Stimulated activated CD8-positive, alpha-beta memory T cell treated with anti-CD3 and anti-CD28 coated beads, Interleukin-15, amount 100 ng/mL, for 24 hours (primary cell): Measurements from ENCODE around the gene LSM4.

Experiments
- DNase-seq: peaks from one replicate; pipeline ENCODE4 v3.0.0-alpha.2; 2020; ENCODE audit warnings: low read depth

Gene LSM4

DNA sequence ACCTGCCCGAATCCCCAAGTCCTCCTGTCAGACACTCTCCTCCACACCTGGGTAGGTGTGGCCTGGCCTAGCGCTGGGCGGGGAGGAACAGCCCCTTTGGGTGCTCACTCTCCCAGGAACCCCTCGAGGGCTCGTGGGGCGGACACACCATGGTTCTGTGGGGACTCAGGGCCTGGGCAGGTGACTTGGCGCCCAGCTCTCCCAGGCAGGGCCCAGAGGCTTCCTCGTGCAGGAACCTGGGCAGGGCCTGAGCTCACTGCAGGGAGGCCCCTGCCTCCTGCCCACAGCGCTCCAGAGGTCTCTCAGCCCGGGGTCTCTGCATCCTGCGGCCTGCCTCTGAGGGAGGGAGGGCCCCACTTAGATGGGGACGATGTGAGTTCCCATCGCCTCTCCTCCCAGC lies 11.9 kb downstream of the LSM4 start:
- no peak for DNase-seq

DNA sequence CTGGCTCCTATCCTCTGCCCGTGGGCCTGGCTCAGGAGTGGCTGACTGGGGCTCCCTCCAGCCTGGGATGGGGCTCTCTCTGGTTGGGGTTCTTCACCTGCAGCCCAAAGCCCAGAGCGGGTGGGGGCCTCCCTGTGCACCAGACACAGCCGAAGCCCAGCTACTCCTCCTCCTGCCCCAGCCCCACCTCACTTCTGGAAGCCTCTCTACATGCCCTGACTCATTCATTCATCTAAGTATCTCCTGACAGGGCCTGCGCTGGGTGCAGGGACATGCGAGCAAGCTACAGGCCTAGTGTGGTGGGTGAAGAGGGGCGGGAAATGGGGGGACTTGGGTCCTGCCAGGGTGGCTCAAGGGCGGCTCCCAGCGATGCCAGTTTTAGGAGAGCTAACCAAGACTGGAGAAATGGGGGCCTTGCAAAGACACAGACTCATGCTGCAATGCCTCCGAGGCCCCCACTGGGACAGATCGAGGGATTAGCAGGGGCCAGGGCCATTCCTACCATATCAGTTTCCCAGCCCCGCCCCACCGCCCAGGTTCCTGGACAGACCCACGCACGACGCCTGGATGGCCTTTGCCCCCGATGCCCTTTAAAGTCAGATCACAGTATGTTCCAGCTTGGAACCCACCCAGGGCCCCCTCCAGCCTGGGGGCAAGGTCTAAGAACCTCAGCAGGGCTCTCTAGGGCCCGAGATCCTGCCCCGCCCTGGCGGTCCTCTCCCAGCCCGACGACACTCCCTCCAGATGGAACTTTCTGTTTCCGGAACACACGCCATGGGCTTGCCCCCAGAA lies 12.6 kb downstream of the LSM4 start:
- DNase-seq: no peak

DNA sequence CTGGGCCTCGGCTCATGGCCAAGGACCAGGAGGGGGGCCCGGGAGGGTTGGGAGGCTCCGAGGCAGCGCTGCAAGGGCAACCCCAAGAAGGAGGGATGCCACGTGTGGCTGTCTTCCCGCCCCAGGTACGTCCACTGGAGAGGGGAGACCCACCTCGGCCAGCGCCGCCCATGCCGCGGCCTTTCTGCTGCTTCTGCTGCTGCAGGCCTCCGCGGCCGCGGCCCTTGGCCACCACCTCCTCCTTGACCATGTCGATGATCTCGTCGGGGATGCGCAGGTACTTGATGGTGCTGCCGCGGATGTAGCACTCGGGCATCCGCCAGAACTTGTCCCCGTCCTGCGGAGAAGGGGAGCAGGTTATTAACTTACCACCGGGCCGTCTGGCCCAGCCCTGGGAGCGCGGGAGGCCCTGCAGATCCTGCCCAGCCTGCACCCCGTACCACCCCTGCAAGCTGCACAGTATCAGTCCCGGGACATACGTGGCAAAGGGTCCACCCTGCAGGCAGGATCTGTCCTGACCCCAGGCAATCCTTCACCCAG lies 13.3 kb downstream of the LSM4 start:
- DNase-seq: no peak

DNA sequence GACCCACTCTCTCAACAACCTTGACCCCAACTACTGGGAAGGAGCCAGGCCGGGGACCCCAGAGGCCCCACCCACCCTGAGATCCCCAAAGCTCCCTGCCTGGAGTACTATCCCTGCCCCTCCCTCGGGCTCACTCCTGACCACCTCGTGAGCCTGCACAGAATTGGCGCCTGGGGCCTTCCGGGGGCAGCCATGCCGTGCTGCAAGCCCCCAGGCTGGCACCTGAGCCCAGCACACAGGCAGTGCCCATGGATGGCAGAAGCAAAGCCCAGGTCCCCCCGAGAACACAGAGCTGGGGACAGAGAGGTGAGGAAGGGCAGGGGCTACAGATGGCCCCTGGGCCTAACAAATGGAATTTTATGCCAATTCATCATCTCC lies 13.9 kb downstream of the LSM4 start:
- no peak for DNase-seq

DNA sequence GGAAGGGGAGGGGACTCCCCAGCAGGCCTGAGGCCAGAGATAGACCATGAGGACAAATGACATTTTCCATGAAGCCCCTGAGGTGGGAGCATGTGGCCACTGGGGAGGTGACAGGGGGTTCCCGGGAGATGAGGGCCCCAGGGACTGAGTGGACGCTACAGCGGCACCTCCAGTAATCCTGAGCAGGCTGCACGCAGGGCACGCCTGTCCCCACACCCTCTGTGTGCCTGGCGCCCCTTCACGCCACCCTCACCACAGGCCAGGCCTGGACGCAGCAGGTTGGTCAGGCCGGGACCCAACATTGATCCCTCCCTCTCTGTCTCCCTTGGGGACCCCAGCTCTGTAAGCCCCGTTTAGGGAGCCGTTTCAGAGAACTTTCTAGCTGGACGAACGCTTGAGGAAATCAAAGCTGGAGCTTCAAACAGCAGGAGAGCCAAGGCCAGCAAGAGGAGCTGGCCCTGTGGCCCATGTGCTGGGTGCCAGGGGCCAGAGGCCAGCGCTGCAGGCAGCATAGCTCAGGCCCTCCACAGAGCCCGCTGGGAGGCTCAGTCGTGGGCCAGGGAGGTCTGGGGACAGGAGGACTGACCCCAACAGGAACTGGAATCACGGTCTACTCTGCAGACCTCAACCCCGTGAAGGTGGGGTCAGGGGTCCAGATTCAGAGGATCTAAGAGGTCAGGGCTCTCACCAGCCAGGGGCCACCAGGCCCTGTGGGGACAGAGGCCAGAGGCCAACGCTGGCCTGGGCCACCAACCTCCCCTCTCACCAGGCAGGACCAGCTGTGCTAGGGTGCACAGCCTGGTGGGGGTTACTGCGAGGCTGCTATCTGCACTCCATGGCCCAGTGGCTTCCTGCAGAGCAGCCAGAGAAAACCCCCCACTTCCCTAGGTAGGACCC lies 14.6 kb downstream of the LSM4 start:
- DNase-seq: no peak

DNA sequence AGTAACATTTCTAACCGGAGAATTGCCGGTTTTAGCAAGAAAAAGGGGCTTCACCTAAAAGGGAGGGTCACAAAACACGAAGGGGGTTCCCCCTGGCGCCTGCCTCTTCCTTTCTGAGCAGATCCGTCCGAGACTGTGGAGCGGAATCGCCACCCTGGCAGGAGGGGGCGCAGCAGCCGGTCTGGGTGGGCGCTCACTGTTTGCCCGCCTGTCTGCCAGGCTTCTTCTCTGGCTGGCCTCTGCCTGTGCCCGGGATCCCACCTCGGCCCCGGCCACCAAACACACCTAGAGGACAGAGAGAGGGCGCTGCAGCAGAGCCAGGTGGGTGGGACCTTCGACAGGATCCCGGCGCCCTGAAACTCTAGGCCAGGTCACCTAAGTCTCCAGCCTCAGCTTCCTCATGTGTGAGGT lies 15.6 kb downstream of the LSM4 start:
- no peak for DNase-seq

DNA sequence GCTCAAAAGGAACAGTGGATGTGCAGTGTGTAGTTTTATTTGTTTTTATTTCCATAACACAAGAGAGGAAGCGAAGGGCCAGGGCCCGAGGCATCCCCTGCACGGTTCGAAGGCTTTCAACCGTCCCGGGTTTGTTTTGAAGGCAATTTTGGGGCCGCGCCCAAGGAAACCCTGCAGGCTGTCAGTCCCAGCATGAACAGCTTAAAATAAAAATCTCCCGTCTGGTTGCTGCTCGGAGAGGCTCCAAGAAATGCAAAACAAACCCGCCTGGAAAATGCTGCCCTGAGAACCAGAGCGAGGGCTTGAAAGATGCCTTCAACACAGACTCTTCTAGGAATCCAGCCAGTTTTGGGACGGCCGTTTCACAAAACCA lies 16.0 kb downstream of the LSM4 start:
- no peak for DNase-seq

DNA sequence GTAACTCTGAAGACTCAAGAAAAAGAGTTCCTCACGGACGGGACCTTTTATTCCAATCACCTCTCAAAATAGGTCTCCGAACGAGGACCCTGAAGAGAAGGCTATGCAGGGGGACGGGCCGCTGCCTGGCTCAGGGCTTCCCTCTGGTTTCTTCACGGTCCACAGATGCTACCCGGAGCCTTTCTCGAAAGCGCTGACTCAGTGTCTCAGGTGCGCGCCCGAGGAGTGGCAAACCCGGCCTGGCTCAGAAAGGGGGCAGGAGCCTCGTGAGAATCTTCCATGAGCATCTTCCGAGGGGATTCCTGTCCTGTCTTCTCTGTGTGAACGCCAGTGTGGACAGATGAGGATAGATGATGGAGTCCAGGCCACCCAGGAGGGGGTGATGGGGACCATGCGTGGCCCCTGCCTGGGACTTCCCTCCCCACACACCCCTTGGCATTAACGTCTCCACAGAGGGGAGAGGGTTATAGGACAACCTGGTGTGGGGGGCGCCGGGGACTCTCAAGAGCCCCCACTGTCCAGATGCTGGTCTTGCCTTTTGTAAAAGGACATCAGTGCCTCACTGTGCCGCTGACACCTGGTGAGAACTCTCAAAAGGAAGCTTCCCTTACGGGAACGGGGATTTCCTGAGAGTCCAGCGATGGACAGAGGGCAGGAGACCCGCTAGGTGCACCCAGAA lies 16.5 kb downstream of the LSM4 start:
- no peak for DNase-seq

DNA sequence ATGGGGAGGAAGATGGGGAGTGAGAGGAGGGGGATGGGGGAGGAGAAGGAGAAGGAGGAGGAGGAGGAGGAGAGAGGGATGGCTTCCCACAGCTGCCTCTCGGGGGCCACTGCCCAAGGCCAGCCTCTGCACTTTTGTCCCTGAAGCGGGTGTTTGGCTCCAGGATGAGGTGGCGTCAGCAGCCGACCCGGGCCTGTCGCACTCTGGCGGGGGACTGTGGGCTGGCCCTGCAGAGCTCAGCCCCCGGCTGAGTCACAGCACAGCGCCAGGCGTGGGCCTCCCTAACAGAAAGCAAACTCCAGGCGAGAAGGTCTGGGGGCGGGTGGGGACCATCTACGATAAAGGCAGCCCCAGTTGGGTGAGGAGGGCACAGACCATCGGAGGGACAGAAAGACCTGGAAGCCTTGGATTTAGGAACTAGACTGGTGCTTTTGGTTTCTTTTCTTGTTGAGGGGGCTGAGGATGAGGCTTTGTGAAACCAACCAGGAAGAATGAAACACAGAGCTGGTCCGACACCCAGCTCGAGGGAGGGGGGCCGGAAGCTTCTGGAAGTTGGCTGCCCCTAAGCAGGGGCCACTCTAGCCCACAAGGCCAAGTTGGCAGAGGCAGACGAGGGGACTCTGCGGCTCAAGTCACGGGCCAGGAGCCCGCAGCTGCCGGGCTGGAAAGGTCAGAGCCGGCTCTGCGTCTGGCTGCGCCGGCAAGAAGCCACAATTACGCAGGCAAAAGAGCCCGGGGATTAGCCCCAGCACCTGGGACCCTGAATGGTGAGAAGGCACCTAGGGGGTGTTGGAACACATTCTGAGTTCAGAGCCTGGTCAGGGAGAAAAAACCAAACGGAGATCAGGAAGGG lies 18.2 kb downstream of the LSM4 start:
- DNase-seq: no peak

DNA sequence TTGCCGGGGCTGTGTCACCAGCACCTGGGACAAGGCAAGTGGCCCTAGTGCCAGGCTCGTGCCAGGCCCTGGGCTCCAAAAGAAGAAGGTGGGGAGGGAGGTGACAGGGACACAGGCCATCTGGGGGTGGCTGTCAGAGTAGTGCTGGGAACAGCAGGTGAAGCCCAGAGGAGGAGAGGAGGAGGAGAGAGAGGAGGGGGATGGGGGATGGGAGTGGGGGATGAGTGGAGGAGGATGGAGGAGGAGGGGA lies 18.7 kb downstream of the LSM4 start:
- DNase-seq: no peak

DNA sequence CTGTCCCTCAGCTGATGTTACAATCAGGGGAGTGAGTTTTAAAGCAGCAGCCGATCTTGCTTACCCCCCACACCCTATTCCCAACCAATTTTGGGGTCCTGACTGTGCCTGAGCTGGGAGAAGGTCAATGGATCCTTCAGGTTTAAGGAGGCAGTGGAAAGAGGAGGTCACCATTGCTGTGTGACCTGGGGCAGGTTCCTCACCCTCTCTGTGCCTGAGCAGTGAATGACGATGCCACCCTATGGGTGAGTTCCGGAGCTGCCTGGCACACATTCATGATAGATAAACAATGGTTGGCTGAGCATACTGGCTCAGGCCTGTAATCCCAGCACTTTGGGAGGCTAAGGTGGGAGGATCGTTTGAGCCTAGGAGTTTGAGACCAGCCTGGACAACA lies 21.2 kb downstream of the LSM4 start:
- no peak for DNase-seq

DNA sequence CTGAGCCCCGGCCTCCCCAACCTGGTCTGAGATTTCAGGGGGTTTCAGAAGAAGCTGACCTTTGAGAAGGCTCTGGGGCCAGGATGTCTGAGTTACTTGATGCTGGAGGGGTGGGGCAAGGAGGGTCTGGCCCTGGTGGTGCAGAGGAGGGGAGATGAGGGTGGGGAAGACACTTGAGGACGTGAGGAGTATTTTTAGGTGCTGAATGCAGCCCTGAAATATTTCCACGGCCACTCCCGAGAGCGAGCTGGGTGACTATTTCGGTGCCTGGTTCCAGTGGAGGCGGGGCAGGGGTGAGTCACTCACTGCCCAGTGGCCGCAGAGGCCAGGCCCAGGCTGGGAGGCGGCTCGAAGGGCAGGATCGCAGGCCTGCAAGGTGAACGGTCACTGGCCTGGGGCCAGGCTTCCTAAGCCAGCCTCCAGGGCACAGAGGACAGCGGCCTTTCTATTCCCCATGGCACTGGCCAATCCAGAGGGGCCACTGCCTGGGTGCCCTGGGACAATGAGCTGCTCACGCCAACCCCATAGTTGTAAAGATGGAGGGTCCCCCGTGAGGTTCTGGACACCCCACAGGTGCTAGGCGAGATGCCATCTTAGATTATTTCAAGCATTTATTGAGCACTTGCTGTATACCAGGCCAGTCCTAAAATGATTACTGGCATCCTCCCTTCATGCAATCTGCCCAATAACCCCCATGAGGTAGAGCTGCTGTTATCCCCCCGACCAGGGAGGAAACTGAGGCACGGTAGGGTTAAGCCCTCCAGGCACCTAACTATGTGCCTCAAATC lies 21.8 kb downstream of the LSM4 start:
- no peak for DNase-seq

DNA sequence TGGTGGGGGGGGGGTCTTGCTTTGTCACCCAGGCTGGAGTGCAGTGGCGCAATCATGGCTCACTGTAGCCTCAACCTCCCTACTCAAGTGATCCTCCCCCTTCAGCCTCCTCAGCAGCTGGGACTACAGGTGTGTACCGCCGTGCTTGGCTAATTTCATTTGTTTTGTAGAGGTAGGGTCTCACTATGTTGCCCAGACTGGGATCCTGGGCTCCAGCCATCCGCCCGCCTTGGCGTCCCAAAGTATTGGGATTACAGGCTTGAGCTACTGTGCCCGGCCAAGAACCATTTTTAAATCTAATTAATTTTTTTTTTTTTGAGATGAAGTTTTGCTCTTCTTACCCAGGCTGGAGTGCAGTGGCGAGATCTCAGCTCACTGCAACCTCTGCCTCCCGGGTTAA lies 23.2 kb downstream of the LSM4 start:
- no peak for DNase-seq

DNA sequence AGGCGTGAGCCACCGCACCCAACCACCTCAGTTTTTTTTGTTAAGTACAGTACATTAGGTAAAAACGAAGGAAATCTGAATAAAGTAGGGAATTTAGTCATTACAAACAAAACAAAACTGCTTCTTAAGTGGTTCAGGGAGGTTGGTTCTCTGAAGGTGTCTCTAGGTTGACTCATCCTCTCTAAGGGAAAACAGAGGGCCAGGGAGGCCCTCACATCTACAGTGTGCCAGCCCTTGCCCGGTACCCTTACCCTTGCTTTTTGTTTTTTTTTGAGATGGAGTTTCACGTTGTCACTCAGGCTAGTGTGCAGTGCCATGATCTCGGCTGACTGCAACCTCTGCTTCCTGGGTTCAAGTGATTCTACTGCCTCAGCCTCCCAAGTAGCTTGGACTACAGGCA lies 24.3 kb downstream of the LSM4 start:
- no peak for DNase-seq

DNA sequence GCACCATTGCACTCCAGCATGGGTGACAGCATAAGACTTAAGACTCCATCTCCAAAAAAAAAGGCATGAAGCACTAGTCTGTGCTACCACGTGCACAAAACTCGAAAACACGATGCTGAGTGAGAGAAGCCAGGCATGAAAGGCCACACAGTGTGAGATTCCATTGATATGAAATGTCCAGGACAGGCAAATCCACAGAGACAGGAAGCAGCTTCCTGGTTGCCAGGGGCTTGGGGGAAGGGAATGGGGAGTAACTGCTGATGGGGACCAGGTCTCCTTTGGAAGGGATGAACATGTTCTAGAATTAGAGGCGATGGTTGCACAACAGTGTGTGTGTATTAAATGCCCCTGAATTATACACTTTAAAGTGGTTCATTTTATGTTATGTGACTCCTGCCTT lies 25.6 kb downstream of the LSM4 start:
- DNase-seq: no peak

DNA sequence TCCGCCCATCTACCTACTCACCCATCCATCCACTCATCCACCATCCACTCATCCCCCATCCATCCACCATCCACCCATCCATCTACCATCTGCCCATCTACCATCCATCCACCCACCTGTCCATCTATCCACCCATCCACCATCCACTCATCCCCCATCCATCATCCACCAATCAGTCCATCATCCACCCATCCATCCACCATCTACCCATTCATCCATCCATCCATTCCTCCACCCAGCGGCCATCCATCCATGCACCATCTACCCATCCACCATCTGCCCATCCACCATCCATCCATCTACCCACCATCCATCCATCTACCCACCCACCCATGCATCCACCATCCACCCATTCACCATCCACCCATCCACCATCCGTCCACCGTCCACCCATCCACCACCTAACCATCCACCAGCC lies 27.8 kb downstream of the LSM4 start:
- DNase-seq: no peak

DNA sequence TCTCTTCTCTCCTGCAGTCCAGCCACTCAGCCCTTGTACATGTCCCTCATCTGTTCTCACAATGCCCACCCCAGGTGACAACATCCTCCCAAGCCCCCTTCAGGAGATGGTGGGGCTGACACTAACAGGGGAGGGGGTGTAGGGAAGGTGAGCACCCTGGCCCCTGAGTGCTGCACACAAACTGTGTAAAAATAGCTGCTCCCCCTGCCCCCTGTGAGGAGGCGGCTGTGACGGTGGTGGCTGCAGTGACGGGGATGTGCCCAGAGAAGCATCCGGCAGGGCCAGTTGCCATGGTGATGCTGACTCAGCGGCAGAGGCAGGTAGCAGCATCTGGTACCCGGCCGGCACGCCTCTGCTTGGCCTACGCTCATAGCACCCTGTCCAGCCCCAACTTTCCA lies 28.4 kb downstream of the LSM4 start:
- peak; percentile 68 for DNase-seq

DNA sequence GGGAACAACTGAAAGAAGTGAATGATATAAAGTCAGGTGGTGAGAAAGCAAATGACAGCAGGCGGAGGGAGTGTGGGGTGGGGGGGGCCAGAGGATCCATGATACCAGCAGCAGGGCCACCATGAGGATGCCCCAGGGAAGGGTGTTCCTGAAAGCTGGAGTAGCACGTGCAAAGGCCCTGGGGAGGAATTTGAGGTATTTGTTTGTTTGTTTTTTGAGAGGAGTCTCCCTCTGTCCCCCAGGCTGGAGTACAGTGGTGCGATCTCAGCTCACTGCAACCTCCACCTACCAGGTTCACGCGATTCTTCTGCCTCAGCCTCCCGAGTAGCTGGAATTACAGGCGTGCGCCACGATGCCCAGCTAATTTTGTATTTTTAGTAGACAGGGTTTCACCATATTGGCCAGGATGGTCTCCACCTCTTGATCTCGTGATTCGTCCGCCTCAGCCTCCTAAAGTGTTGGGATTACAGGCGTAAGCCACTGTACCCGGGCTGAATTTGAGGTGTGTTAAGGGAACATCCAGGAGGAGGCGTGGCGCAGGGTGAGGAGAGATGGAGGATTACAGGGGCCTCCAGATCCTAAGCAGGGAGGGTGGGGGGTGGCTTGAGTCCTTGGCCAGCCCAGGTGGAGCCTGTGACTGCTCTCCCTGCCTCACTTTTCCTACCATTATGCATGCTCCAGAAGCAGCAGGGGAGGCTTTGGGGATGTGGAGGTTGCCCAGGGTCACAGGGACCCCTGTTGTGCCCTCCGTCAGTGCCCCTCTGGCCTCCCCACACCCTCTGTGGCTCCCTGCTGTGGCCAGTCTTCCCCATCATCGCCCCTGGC lies 29.0 kb downstream of the LSM4 start:
- DNase-seq: no peak

DNA sequence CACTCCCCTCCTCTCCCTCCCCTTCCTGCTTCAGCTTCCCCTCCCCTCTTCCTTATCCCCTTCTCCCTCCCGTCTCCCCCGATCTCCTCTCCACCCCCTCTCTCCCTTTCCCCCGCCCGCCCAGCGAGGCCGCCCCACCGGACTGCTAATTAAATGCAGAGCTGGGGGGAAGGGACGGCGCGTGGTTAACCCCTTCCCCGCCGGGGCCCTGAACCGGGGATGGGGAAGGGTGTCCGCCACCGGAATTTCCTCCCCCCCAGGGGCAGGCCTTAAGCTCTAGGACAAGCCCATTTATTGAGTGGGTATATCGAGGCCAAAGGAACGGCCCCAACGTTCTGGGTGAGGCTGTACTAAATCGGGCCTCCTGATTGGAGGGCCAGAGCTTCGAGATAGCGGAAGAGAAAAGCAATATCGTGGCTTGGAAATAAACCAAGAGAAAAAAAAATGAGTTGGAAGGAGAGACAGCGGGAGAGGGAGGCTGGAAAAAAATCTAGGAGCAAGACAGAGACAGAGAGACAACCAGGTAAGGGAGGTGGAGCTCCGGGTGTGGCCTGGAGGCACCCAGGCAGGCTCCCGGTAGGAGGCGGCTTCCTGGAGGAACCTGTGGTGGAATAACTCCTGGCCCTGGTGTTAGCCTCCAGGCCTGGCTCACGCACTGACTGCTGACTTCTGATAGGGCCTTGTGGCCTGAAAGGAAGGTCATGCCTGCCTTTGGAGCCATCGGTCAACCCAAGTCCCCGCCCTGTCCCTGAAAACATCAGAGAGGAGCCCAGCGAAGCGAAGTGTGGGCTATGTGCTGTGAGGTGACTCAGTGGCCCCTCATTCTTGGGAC lies 29.9 kb downstream of the LSM4 start:
- no peak for DNase-seq

DNA sequence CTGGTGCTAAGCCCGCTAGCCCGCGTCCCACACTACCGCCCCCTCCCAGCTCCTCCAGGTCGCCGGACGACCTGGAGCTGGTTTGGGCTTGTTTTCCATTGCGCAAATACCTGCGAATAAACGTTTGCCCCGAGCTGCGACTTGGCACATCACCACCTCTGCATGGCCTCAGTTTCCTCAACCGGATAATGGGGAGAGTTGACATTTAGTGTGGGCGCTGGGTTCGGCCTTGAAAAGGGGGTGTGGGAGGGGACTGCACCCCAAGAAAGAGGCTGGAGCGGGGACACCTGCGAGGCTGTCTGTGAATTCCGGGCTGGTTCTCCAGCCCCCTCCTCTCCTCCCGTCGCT lies 30.4 kb downstream of the LSM4 start:
- no peak for DNase-seq
